ENCODE data around the gene E2F1. TPM values are rescaled to one million over a fixed set of nuclear protein-coding genes. Genes with fewer than 3 reads are reported as not detected.

The E2F1 gene
- total RNA-seq, 3 donors from 2014 or later = 0.33 to 2.2 (median 0.88) TPM

- intact Hi-C loops (cut with DNase I; ENCODE audit: low total_unique reads) = no loop called here
- Histone ChIP-seq H3K4me3 (no peak overlapping the region), H3K27me3 (no peaks in the 10 kb centered on the region), H3K36me3 (no peaks in the 10 kb centered on the region), H3K4me1 (peaks cover 6 to 8% of the 10 kb centered on the region in 2 donors), H3K27ac (no peak overlapping the region), H3K9me3 (no peaks in the 10 kb centered on the region)
- no peak for DNase-seq (ENCODE audit: low spot score in 2 of 2)
- TF ChIP-seq POLR2A (IDR thresholded peaks at IDR 0.05) (no peak), CTCF (IDR thresholded peaks at IDR 0.05) (no peak), POLR2AphosphoS5 (IDR thresholded peaks at IDR 0.05) (no peak)
Observed at GRCh38 chr20:33688938-33689424, 2.8 kb upstream of the E2F1 start.

- no peak overlapping the region for H3K27ac ChIP-seq
- no peak for TF ChIP-seq CTCF (IDR thresholded peaks at IDR 0.05)
- no peak for TF ChIP-seq POLR2A (IDR thresholded peaks at IDR 0.05)
- no peak for TF ChIP-seq POLR2AphosphoS5 (IDR thresholded peaks at IDR 0.05)
- intact Hi-C loops (cut with DNase I; ENCODE audit: low total_unique reads) = no loop called here
- no peak for DNase-seq (ENCODE audit: low spot score in 2 of 2)
- no peaks in the 10 kb centered on the region for H3K9me3 ChIP-seq
- H3K4me3 ChIP-seq = no peak overlapping the region
- no peaks in the 10 kb centered on the region for H3K27me3 ChIP-seq
- no peaks in the 10 kb centered on the region for H3K36me3 ChIP-seq
- H3K4me1 ChIP-seq = peaks cover 6 to 8% of the 10 kb centered on the region in 2 donors
Observed at GRCh38 chr20:33687993-33688937, 2.1 kb upstream of the E2F1 start.

GRCh38 chr20:33687370-33687915, 1.3 kb upstream of the E2F1 start:
- no peaks in the 10 kb centered on the region for H3K36me3 ChIP-seq
- no peak for TF ChIP-seq POLR2A (IDR thresholded peaks at IDR 0.05)
- no peak for TF ChIP-seq POLR2AphosphoS5 (IDR thresholded peaks at IDR 0.05)
- no peak for TF ChIP-seq CTCF (IDR thresholded peaks at IDR 0.05)
- intact Hi-C loops (cut with DNase I; ENCODE audit: low total_unique reads) = no loop called here
- H3K9me3 ChIP-seq = no peaks in the 10 kb centered on the region
- no peak overlapping the region for H3K27ac ChIP-seq
- H3K4me3 ChIP-seq = no peak overlapping the region
- no peaks in the 10 kb centered on the region for H3K27me3 ChIP-seq
- H3K4me1 ChIP-seq = peaks cover 6 to 8% of the 10 kb centered on the region in 2 donors
- DNase-seq (ENCODE audit: low spot score in 2 of 2) = no peak

- no peaks in the 10 kb centered on the region for H3K9me3 ChIP-seq
- peak overlapping the region in 2 of 3 donors; percentile 48 to 72 for H3K4me3 ChIP-seq
- DNase-seq (ENCODE audit: low spot score in 2 of 2) = no peak
- no peak for TF ChIP-seq POLR2A (IDR thresholded peaks at IDR 0.05)
- no peak for TF ChIP-seq CTCF (IDR thresholded peaks at IDR 0.05)
- no peak for TF ChIP-seq POLR2AphosphoS5 (IDR thresholded peaks at IDR 0.05)
- peak overlapping the region; percentile 19 to 45 for H3K27ac ChIP-seq
- no peaks in the 10 kb centered on the region for H3K36me3 ChIP-seq
- peaks cover 6 to 8% of the 10 kb centered on the region in 2 donors for H3K4me1 ChIP-seq
- intact Hi-C loops (cut with DNase I; ENCODE audit: low total_unique reads) = no loop called here
- H3K27me3 ChIP-seq = no peaks in the 10 kb centered on the region
Observed at GRCh38 chr20:33686984-33687366, 790 bp upstream of the E2F1 start.
